Smooth muscle cell (in vitro differentiated cells): ENCODE measurements around the gene ANKS3. TPM values are rescaled to one million over a fixed set of nuclear protein-coding genes. Genes with fewer than 3 reads are reported as not detected.

Experiments
- DNase-seq: peaks from one replicate; lab custom pipeline; 2025; ENCODE audit not compliant: unreplicated experiment; lab: John Stamatoyannopoulos, UW
- H2AFZ ChIP-seq: fragments of 200-600 bp; sonication (generic); 2 replicates; pipeline ENCODE4 v1.6.0; 2016; ENCODE audit warnings: antibody characterized with exemption, low read depth, mild to moderate bottlenecking
- H3F3A ChIP-seq: fragments of 200-600 bp; sonication (generic); 2 replicates; pipeline ENCODE4 v1.6.0; 2017; ENCODE audit warnings: antibody characterized with exemption, low read depth
- H3K27ac ChIP-seq: fragments of 200-600 bp; sonication (generic); 2 replicates; pipeline ENCODE4 v1.5.1; 2016; ENCODE audit warnings: low read depth, mild to moderate bottlenecking
- H3K27me3 ChIP-seq: fragments of 200-600 bp; sonication (generic); 2 replicates; pipeline ENCODE4 v1.6.1; 2016; ENCODE audit warnings: low read depth, mild to moderate bottlenecking
- H3K36me3 ChIP-seq: fragments of 200-600 bp; sonication (generic); 2 replicates; pipeline ENCODE4 v1.5.1; 2016; ENCODE audit warnings: low read depth
- H3K4me1 ChIP-seq: fragments of 200-600 bp; sonication (generic); 2 replicates; pipeline ENCODE4 v1.5.1; 2016; ENCODE audit warnings: low read depth
- H3K4me2 ChIP-seq: fragments of 200-600 bp; sonication (generic); 2 replicates; pipeline ENCODE4 v1.6.0; 2016; ENCODE audit warnings: mild to moderate bottlenecking
- H3K4me3 ChIP-seq: fragments of 200-600 bp; sonication (generic); 2 replicates; pipeline ENCODE4 v1.5.1; 2016; ENCODE audit warnings: mild to moderate bottlenecking
- H3K79me2 ChIP-seq: fragments of 200-600 bp; sonication (generic); 2 replicates; pipeline ENCODE4 v1.6.0; 2016; ENCODE audit warnings: low read depth, mild to moderate bottlenecking
- H3K9ac ChIP-seq: fragments of 200-600 bp; sonication (generic); 2 replicates; pipeline ENCODE4 v1.6.0; 2016; ENCODE audit warnings: low read depth
- H3K9me3 ChIP-seq: fragments of 200-600 bp; sonication (generic); replicated peaks from 2 replicates; pipeline ENCODE4 v1.5.1; 2016; ENCODE audit warnings: low read depth
- H4K20me1 ChIP-seq: fragments of 200-600 bp; sonication (generic); 2 replicates; pipeline ENCODE4 v1.6.0; 2016; ENCODE audit warnings: low read depth
- CTCF ChIP-seq: fragments of 200-600 bp; sonication (generic); IDR thresholded peaks from 2 replicates; pipeline ENCODE4 v1.5.1; 2017; ENCODE audit warnings: borderline replicate concordance, mild to moderate bottlenecking, antibody characterized with exemption; ENCODE audit not compliant: insufficient read depth, poor library complexity, severe bottlenecking
- WGBS: methylation state at CpG from one replicate; pipeline ENCODE4 v1.1.7; 2016; ENCODE audit warnings: low lambda C conversion rate; 5-methylcytosine and 5-hydroxymethylcytosine counted together
- polyA plus RNA-seq: library from polyadenylated mRNA; unstranded; fragments of >200 nt; fragmentation: Nextera tagmentation; extraction: Ambion mirVana; gene quantifications from 2 replicates; pipeline ENCODE4 v1.2.1, GENCODE V29; 2016
- total RNA-seq: library from RNA; depleted of rRNA; stranded (reverse); fragments of >200 nt; gene quantifications from 2 replicates; pipeline ENCODE4 v1.2.3, GENCODE V29; 2014

ANKS3 gene
- total and polyA plus RNA-seq, 2 experiments from 2014 or later, result 15.3 to 15.6 TPM

- H3K9me3 ChIP-seq, result no peaks in the 10 kb centered on the region
- no peak overlapping the region for H2AFZ ChIP-seq
- H3K9ac ChIP-seq, result no peak overlapping the region
- 97% methylated on average over 6 of the region's 6 CpGs for WGBS
- H3K36me3 ChIP-seq, result no peaks in the 10 kb centered on the region
- H3K4me1 ChIP-seq, result no peaks in the 10 kb centered on the region
- H4K20me1 ChIP-seq, result peaks cover 75% of the 10 kb centered on the region
- TF ChIP-seq CTCF, result no peak
- no peak overlapping the region for H3K27ac ChIP-seq
- H3F3A ChIP-seq, result no peaks in the 10 kb centered on the region
- no peak overlapping the region for H3K4me2 ChIP-seq
- H3K27me3 ChIP-seq, result no peaks in the 10 kb centered on the region
- no peaks in the 10 kb centered on the region for H3K79me2 ChIP-seq
- H3K4me3 ChIP-seq, result no peak overlapping the region
- no peak for DNase-seq
Observed at GRCh38 chr16:4655801-4656200, 78.3 kb downstream of the ANKS3 start.

GRCh38 chr16:4654964-4655590 lies 79.0 kb downstream of the ANKS3 start:
- Histone ChIP-seq H3K4me2 (no peak overlapping the region), H4K20me1 (peaks cover 75% of the 10 kb centered on the region), H3K9me3 (no peaks in the 10 kb centered on the region), H3K4me3 (no peak overlapping the region), H3K36me3 (no peaks in the 10 kb centered on the region), H3K27me3 (no peaks in the 10 kb centered on the region), H2AFZ (no peak overlapping the region), H3K27ac (no peak overlapping the region), H3K4me1 (no peaks in the 10 kb centered on the region), H3K79me2 (no peaks in the 10 kb centered on the region), H3K9ac (no peak overlapping the region), H3F3A (no peaks in the 10 kb centered on the region)
- TF ChIP-seq CTCF, result no peak
- WGBS, result over 99% methylated on average over 12 of the region's 12 CpGs
- DNase-seq, result no peak

- Histone ChIP-seq H3K9me3 (no peaks in the 10 kb centered on the region), H3K9ac (no peak overlapping the region), H4K20me1 (peaks cover 75% of the 10 kb centered on the region), H3F3A (no peaks in the 10 kb centered on the region), H3K4me3 (no peak overlapping the region), H3K4me2 (no peak overlapping the region), H3K27ac (no peak overlapping the region), H2AFZ (no peak overlapping the region), H3K36me3 (no peaks in the 10 kb centered on the region), H3K4me1 (no peaks in the 10 kb centered on the region), H3K27me3 (no peaks in the 10 kb centered on the region), H3K79me2 (peaks cover 4% of the 10 kb centered on the region)
- TF ChIP-seq CTCF, result no peak
- 97% methylated on average over 16 of the region's 16 CpGs for WGBS
- no peak for DNase-seq
Observed at GRCh38 chr16:4654011-4654963, 79.8 kb downstream of the ANKS3 start.
